Sigmoid colon (tissue), 4 donors: ENCODE results near the gene ZNF445.

Experiments used
- CTCF ChIP-seq, 4 experiments: fragments of 450-650 bp in 3 of 4; fragments of 200-600 bp in 1 of 4; IDR thresholded peaks; one replicate each; pipeline ENCODE4 v1.5.1; 2016 to 2019; ENCODE audit warnings: antibody characterized with exemption in 4 of 4, mild to moderate bottlenecking in 3 of 4, moderate library complexity in 2 of 4
- POLR2AphosphoS5 ChIP-seq, 4 donors: sonication (generic); formaldehyde crosslinking; IDR thresholded peaks; one replicate each; pipeline ENCODE4 v1.6.1; 2017; ENCODE audit warnings: antibody characterized with exemption in 4 of 4

- TF ChIP-seq CTCF (IDR thresholded peaks at IDR 0.05) = no peak
- no peak for TF ChIP-seq POLR2AphosphoS5 (IDR thresholded peaks at IDR 0.05)
Measured at GRCh38 chr3:44467241-44467640, 10.2 kb downstream of the ZNF445 start.
